HEK293 (cell line): Measurements from ENCODE around the gene CBX1.

Source experiments
- CTCF ChIP-seq: fragments of 450-650 bp; formaldehyde crosslinking; IDR thresholded peaks from 2 replicates; pipeline ENCODE4 v1.5.1; 2016; ENCODE audit warnings: missing biosample characterization, missing genetic modification characterization
- GLI4 ChIP-seq: fragments of 450-650 bp; formaldehyde crosslinking; IDR thresholded peaks from 2 replicates; pipeline ENCODE4 v1.5.1; 2016; ENCODE audit warnings: missing biosample characterization, missing genetic modification characterization
- GLIS2 ChIP-seq: fragments of 450-650 bp; formaldehyde crosslinking; IDR thresholded peaks from 2 replicates; pipeline ENCODE4 v1.5.1; 2016; ENCODE audit warnings: missing biosample characterization, missing genetic modification characterization
- HIC1 ChIP-seq: fragments of 450-650 bp; formaldehyde crosslinking; IDR thresholded peaks from 2 replicates; pipeline ENCODE4 v1.5.1; 2016; ENCODE audit warnings: missing biosample characterization, missing genetic modification characterization
- KLF1 ChIP-seq: fragments of 450-650 bp; formaldehyde crosslinking; IDR thresholded peaks from 2 replicates; pipeline ENCODE4 v1.5.1; 2016; ENCODE audit warnings: missing biosample characterization, missing genetic modification characterization
- KLF17 ChIP-seq: fragments of 450-650 bp; formaldehyde crosslinking; IDR thresholded peaks from 2 replicates; pipeline ENCODE4 v1.5.1; 2016; ENCODE audit warnings: missing biosample characterization, missing genetic modification characterization
- OSR2 ChIP-seq: fragments of 450-650 bp; formaldehyde crosslinking; IDR thresholded peaks from 2 replicates; pipeline ENCODE4 v1.5.1; 2016; ENCODE audit warnings: missing biosample characterization, missing genetic modification characterization
- PBX3 ChIP-seq: sonication (generic); formaldehyde crosslinking; IDR thresholded peaks from 2 replicates; pipeline ENCODE4 v1.8.1; 2022; ENCODE audit warnings: mild to moderate bottlenecking, moderate library complexity, missing genetic modification reagents
- SP2 ChIP-seq: fragments of 450-650 bp; formaldehyde crosslinking; IDR thresholded peaks from 2 replicates; pipeline ENCODE4 v1.5.1; 2016; ENCODE audit warnings: missing biosample characterization, missing genetic modification characterization
- SP7 ChIP-seq: fragments of 450-650 bp; formaldehyde crosslinking; IDR thresholded peaks from 2 replicates; pipeline ENCODE4 v1.5.1; 2016; ENCODE audit warnings: missing biosample characterization, missing genetic modification characterization
- TSHZ1 ChIP-seq: fragments of 450-650 bp; formaldehyde crosslinking; IDR thresholded peaks from 2 replicates; pipeline ENCODE4 v1.5.1; 2016; ENCODE audit warnings: missing biosample characterization, missing genetic modification characterization, borderline replicate concordance
- ZBTB26 ChIP-seq: fragments of 450-650 bp; formaldehyde crosslinking; optimal IDR thresholded peaks from 2 replicates; pipeline ENCODE3; 2016; ENCODE audit warnings: missing biosample characterization, mild to moderate bottlenecking, missing genetic modification characterization
- ZBTB6 ChIP-seq: fragments of 450-650 bp; formaldehyde crosslinking; IDR thresholded peaks from 2 replicates; pipeline ENCODE4 v1.5.1; 2017; ENCODE audit warnings: missing biosample characterization, missing genetic modification characterization
- ZNF114 ChIP-seq: fragments of 450-650 bp; formaldehyde crosslinking; IDR thresholded peaks from 2 replicates; pipeline ENCODE4 v1.5.0; 2017; ENCODE audit warnings: missing biosample characterization, missing genetic modification characterization
- ZNF23 ChIP-seq: fragments of 450-650 bp; formaldehyde crosslinking; IDR thresholded peaks from 2 replicates; pipeline ENCODE4 v1.5.1; 2016; ENCODE audit warnings: missing biosample characterization, missing genetic modification characterization, borderline replicate concordance
- ZNF501 ChIP-seq: fragments of 450-650 bp; formaldehyde crosslinking; IDR thresholded peaks from 2 replicates; pipeline ENCODE4 v1.5.1; 2016; ENCODE audit warnings: missing biosample characterization, missing genetic modification characterization
- ZNF529 ChIP-seq: fragments of 450-650 bp; formaldehyde crosslinking; IDR thresholded peaks from 2 replicates; pipeline ENCODE4 v1.5.1; 2017; ENCODE audit warnings: missing genetic modification characterization, missing biosample characterization; ENCODE audit not compliant: insufficient replicate concordance
- ZNF658 ChIP-seq: fragments of 450-650 bp; formaldehyde crosslinking; IDR thresholded peaks from 2 replicates; pipeline ENCODE4; 2016; ENCODE audit warnings: missing biosample characterization, missing genetic modification characterization
- ZSCAN4 ChIP-seq: fragments of 450-650 bp; formaldehyde crosslinking; IDR thresholded peaks from 2 replicates; pipeline ENCODE4 v1.5.1; 2017; ENCODE audit warnings: missing biosample characterization, missing genetic modification characterization
- ZSCAN5A ChIP-seq: fragments of 450-650 bp; formaldehyde crosslinking; IDR thresholded peaks from 2 replicates; pipeline ENCODE4 v1.5.1; 2016; ENCODE audit warnings: missing biosample characterization, missing genetic modification characterization

The CBX1 gene

GRCh38 chr17:48026502-48027321 is 74.6 kb downstream of the CBX1 start (continued):
- TF ChIP-seq TSHZ1 (tag by site-specific recombination) (peak; percentile 13; the same call in 1 of the 2 replicates), CTCF (tag by site-specific recombination) (peak; percentile 95), HIC1 (tag by site-specific recombination) (0 out of 2 replicates have a peak, but pooled peaks have one; percentile 49), ZNF114 (tag by site-specific recombination) (no peak), ZNF23 (tag by site-specific recombination) (no peak), ZNF658 (tag by site-specific recombination) (no peak), ZBTB26 (tag by site-specific recombination) (peak; percentile 33), GLI4 (no peak), SP2 (tag by site-specific recombination) (peak; percentile 63), ZBTB6 (tag by site-specific recombination) (peak; percentile 80), SP7 (tag by site-specific recombination) (peak; percentile 73), KLF1 (tag by site-specific recombination) (peak; percentile 92), OSR2 (tag by site-specific recombination) (0 out of 2 replicates have a peak, but pooled peaks have one; percentile 32), KLF17 (tag by site-specific recombination) (peak; percentile 87), ZNF529 (tag by site-specific recombination) (no peak), ZSCAN4 (tag by site-specific recombination) (peak; percentile 12; the same call in 1 of the 2 replicates), ZSCAN5A (tag by site-specific recombination) (no peak), ZNF501 (tag by site-specific recombination) (peak; percentile 70; the same call in 1 of the 2 replicates), PBX3 (CRISPR knock-in tag) (0 out of 2 replicates have a peak, but pooled peaks have one; percentile 45), GLIS2 (tag by site-specific recombination) (peak; percentile 65)
